Tongue (tissue), 2 donors: ENCODE data around the gene IMPDH1. TPM values are rescaled to one million over a fixed set of nuclear protein-coding genes. Genes with fewer than 3 reads are reported as not detected.

Experiments used
- DNase-seq: peaks from one replicate; pipeline ENCODE4 v3.0.0-alpha.2; 2015
- total RNA-seq: library from RNA; depleted of rRNA; stranded (reverse); fragments of >200 nt; gene quantifications from one replicate; pipeline ENCODE4 v1.2.3, GENCODE V29; 2014

The IMPDH1 gene
- total RNA-seq, 1 donor from 2014 or later: 15.4 TPM

DNA sequence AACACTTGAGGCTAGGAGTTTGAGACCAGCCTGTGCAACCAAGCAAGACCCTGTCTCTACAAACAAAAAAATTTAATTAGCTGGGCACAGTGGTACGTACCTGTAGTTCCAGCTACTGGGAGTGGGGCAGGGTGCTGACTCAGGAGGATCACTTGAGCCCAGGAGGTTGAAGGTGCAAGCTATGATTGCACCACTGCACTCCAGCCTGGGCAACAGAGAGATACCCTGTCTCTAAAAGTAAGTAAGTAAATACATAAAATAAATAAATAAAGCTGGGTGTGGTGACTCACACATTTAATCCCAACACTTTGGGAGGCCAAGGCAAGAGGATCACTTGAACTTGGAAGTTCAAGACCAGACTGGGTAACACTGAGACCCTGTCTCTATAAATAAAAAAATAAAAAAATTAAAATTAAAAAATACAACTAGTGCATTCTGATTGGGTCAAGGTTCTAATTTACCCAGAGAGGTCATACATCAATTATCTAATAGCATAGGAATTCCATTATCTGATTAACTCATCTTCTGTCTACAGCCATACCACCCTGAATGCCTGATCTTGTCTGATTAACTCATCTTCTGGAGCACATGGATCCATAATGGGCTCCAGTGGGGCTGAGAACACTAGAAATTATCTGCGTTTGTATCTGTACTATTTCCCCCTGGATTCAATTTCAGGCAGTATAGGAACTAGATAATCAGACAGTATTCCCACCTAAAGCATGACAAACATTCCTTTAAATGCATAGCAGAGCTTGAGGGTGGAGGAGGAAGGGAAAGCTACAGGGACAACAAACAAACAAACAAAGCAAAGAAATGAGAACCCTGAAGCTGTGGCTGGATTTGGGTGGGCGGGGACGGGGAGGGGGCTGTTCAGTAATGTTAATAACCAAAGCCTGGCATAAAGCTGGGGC is 24.9 kb upstream of the IMPDH1 start:
- no peak for DNase-seq

GRCh38 chr7:128431754-128432153 is 22.0 kb upstream of the IMPDH1 start:
- DNase-seq: no peak

DNA sequence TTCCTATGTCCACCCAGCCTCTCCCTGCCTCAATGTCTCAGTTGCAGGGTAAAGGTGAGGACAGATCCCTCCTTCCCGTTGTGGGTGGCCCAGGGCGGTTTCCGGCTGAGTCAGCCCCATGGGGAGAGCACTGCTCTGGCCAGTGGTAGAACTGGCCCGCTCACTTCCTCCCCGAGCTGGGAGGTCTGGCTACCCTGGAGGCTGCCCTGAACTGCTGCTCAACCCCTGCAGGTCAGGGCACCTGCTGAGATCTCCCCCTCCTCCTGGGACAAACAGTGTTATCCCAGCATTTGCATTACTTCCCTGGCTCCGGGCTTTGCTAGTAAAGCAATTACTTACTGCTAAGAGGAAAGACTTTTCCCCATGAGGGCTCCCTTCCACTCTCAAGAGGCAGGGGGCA is 21.4 kb upstream of the IMPDH1 start:
- DNase-seq: no peak

DNA sequence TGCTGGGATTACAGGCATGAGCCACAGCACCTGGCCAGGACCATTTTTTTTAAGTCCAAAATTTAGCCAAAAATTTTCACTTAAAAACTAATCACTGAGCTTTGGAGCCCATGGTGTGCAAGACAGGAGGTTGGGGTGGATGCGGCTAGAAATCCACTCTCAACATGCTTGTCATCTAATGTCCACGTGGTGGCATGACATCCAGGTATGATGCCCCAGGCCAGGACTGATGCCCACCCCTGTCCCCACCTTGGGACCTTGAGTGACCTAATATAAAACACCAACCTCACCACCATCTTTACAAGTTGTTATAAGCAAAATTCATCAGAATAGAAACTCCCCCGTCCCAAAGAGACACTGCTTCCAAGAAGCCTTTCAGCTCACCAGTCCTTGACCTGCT is 20.4 kb upstream of the IMPDH1 start:
- DNase-seq: no peak

DNA sequence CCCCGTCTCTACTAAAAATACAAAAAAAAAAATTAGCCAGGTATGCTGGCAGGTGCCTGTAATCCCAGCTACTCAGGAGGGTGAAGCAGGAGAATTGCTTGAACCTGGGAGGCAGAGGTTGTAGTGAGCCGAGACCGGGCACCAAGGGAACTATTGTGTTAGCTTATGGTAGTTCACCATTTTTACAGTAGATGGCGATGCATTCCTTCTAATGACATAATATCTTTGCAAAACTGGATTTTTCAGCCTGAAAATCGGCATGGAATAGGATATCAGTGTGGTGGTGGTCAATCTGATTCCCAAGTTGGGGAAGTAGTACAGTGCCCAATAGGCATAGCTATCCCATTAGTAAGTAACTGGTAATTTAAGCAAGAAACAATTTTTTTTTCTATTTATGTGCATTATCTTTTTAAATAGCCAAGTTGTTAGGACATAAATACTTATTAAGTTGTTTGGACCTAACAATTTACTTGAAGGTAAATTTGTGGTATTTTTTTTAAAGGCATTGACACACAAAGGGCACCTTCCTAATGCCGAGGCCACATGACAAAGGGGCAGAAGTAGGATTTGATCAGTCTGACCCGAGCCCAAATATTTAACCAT is 17.6 kb upstream of the IMPDH1 start:
- peak; percentile 86 for DNase-seq

DNA sequence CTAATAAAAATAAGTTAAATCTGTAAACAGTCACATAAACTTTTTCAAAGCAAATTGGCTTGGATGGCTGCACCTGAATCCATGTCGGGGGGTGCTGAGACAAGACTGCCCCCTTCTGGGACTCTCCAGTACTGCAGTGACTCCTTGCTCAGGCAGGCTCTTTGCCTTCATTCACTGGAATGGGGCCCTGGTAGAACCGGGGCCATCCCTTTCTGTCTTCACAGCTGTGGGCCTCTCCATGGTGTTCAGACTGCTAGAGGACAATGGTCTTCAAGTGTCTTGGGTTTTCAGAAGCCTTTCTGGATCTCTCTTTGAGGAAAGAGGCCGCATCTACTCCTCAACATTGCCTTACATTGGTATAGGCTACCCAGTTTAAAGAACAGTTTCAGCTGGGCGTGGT is 16.1 kb upstream of the IMPDH1 start:
- peak; percentile 76 for DNase-seq

DNA sequence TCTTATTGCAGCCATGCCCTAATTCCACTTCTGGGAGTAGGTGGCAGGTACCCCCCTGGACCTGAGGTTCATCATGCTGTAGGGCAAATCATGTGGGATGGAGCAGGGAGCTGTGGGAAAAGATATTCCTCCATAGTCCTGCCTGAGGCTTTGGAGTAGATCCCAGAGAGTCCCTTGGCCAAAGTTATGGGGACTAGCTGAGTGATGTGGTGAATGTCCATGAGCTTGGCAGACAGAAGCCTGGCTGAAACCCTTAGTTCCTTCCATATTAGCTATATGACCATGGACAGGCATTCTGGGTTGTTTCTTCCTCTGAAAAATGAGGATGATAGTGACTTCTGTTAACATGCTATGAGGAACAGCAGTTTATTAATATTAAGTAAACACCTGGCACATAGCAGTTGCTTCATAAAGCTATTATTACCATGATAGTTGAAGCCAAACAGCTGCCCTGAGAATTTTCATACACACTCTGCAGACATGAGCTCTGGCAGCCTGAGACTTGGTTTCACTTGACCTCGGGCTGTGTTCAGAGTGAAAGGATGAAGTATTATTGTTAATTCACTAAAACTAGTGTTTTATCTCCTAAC is 15.0 kb upstream of the IMPDH1 start:
- DNase-seq: peak; percentile 44

- DNase-seq: peak; percentile 22
Measured at GRCh38 chr7:128422842-128423241, 13.1 kb upstream of the IMPDH1 start.

DNA sequence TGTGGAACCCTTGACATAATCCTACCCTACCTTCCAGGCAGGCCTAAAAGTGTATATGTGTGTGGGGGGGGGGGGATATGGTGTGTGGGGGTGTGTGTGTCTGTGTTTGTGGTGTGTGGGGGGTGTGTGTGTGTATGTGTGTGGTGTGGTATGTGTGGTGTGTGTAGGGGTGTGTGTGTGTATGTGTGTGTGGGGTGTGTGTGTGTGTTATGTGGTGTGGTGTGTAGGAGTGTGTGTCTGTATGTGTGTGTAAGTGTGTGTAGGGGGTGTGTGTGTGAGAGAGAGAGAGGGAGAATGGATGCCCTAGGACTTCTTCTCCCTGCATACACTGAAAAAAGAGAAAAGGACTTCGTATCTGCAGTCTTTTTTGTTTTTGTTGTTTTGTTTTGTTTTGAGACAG is 12.3 kb upstream of the IMPDH1 start:
- no peak for DNase-seq

- DNase-seq: no peak
Measured at GRCh38 chr7:128421384-128421783, 11.6 kb upstream of the IMPDH1 start.

DNA sequence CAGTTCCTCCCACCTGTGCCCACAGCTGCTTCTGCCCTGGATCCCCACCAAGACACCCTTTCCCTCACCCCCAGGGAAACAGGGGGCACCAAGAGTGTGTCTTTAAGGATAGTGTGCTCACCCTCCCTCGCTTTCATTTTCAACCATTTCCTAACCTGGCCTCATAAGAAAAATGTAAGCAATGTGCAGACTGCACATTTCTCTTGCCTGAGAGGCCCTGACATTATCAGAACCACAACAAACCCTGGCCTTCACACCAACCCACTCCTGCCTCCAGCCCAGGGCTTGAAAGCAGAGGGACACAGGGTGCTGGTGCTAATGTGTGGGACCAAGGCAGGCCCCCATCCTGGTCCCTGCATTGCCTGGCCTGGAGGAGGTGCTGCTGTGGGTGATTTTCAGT is 11.0 kb upstream of the IMPDH1 start:
- DNase-seq: no peak

GRCh38 chr7:128419257-128419656 is 9.5 kb upstream of the IMPDH1 start:
- DNase-seq: no peak

DNA sequence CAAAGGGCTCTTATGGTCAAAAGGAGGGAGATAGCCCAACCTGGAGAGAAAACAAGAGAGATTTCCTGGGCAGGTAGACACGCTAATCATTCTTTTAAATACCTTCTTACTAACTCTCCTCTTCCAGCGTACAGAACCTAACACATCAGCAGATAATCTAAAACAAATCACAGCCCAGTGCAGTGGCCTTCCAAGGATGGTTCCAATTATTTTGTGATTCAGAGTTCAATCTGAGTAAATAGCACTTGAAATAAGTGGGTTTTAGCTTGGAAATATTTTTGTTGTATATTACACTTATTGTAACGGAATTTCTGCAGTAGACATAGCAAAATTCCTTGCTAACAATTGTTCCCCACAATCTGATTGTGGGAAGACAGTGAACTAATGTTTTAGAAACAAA is 7.3 kb upstream of the IMPDH1 start:
- no peak for DNase-seq

DNA sequence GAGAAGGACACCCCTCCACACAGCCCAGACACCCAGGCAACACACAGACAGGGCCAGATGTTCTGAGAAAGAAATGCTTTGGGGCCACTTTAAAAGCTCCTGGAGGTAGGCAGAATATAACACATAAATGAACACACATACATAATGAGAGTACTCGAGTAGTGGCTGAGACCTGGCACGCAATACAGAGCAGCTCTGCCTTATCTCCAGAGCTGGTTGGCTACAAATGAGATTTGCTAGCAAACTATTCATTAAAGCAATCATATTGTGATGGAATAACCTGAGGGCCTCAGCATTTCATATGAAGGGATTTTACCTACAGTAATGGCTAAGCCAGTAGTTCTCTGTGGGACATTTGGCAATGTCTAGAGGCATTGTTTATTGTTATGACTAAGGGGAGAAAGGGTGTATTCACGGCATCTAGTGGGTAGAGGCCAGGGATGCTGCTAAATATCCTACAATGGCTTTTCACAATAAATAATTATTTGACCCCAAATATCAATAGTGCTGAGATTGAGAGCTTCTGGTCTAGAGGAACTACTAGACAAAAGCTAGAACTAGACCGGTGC is 5.5 kb upstream of the IMPDH1 start:
- DNase-seq: no peak

DNA sequence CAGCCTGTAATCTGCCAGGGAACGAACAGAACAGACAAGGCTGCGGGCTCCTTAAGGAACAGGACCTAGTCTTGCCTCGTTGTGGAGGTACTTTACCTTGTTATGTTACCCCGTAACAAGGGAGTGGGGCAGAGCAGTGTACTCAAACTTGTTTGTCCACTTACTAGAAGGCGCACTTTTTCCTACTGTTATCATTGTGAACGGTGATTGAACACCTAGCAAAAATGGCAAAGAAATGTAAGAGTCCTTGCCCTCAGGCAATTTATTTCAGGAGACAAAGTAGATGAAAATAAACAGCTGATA is 620 bp upstream of the IMPDH1 start:
- no peak for DNase-seq

DNA sequence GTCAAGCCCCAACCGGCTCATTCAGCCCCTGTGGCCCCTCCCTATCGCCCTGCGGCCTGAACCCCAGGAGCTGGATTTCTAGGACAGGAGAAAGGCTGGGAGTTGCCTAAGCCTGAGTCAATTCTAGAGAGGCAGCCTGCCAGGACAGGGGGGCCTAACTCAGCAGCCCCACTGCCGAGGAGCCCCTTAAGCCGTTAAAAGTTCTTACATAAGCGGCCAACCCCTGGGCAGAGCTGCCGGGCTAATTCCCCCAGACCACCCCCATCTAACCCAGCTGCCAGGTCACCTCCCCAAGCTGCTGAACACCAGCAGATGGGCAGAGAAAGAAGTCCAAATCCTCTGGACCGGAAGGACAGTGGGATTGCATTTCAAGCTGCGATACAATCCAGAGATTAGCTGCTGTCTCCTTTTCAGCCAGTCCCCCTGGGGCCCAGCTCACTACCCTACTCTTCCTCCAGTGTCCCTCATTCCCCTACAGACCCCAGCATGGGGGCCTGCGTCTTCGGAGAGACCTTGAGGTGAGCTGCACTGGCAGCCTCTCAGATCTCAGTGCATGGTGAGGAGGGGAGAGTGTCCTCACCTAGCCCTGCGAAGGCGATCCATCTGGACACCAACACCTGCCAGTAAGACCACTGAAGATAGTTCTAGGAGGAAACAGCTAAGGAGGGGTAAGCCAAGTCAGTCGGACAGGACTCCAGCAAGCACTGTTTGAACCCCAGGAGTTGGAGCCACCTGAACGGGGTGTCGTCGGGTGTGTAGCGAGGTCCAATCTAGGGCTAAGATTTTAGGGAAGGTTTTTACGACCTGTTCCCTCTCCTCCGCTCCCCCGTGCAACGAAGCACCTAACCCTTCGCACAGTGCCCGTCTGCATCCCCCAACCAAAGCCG is 830 bp downstream of the IMPDH1 start:
- peak; percentile 41 for DNase-seq

DNA sequence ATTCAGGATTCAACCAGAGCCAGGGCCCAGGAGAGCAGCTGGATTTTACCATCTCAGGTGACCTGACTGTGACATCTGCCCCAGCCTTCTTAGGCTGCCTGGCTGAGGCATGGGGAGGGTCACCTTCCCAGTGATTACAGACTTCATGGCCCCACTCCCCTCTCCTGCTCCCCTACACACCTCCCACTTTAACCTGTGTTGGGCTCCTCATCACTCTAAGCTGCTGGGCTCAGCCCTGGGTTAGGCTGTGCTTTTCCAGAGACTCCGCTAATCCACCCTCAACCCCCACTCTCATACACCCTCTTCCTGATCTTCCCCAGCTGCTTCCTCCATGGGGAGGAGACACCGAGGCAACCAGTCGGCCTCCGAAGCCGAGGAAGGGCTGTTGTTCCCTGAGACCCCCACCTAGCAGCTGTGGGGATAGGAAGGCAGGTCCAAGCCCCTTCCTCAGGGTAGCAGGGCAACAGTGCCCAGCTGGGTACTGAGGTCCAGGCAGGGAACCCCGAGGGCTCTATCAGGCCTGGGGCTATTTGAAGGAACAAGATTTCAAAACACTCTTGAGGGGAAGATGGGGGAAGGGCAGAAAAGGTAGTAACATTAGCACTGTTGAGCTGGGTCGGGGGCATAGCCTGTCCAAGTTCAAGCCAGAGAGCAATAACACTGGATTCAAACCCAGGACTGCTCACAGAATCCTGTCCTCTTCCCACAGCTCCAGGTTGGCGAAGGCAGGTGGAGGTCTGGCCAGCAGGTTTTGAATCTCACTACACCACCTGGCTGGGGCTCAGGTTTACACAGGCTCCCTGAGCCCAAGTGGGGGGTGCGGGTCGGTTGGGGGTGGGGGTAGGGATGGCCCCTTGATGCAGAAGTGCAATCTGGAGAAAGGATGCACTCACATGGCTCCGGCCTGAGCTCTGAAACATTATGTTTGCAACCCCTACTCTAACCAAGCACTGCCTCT is 1.8 kb downstream of the IMPDH1 start:
- DNase-seq: no peak

- no peak for DNase-seq
Measured at GRCh38 chr7:128407233-128407589, 2.6 kb downstream of the IMPDH1 start.

DNA sequence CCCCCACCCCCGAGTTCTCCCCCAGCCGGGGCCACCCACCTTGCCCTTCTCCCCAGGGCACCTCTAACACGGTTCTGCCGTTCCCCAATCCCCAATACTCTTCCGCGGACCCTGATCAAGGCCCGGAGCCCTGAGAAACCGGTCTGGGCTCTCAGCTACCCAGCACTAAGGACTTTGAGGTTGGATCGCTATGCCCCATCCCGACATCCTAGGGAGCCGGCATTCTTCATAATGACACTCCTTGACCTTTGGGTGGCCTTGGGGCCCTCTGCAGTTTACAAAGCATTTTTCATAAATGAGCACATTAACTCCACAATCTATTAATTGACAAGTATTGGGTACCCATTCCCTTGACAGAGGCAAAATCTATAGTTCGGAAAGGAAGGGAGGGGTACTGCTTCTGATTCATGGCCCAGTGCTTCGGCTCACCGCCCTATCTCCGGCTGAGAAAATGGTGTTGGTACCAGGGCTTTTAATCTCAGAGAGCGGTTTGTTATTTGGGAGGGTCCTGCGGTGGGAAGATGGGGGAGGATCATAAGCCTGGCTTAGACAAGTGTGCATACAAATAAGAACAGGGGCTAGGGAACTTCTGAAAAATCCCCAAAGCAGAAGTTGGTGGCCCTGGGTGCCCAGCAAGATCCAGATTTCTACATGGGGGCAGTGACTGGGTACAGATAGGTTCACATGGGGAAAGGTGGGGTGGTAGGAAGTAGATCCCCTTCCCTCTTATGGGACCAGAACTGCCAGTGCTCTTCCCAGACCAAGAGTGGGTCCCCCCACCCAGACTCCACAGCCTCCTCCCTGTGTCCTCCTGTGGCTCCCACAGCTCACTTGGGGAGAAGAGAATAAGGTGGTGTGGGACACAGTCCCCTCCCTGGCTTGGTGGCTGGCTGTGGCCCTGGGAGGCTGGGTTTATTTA is 3.2 kb downstream of the IMPDH1 start:
- DNase-seq: no peak
